Ishikawa (cell line): ENCODE measurements around the gene RPUSD2.

Experiments
- EP300 ChIP-seq: IDR thresholded peaks from 2 replicates; pipeline ENCODE4 v1.6.1; 2012; ENCODE audit warnings: borderline replicate concordance
- MAX ChIP-seq: IDR thresholded peaks from 2 replicates; pipeline ENCODE4 v1.6.1; 2012
- RAD21 ChIP-seq: IDR thresholded peaks from 2 replicates; pipeline ENCODE4 v1.6.1; 2012; ENCODE audit warnings: low read depth
- TAF1 ChIP-seq: IDR thresholded peaks from 2 replicates; pipeline ENCODE4 v1.6.1; 2012; ENCODE audit warnings: low read depth, mild to moderate bottlenecking

- TF ChIP-seq TAF1, result no peak
- TF ChIP-seq RAD21, result no peak
- TF ChIP-seq MAX, result no peak
- no peak for TF ChIP-seq EP300
These were observed 27.9 kb downstream of the RPUSD2 start for GRCh38 chr15:40597024-40597423.
